HepG2 (cell line): ENCODE data around the gene PRMT7. TPM values are rescaled to one million over a fixed set of nuclear protein-coding genes. Genes with fewer than 3 reads are reported as not detected.

Experiments used
- AGO1 ChIP-seq: fragments of 200-400 bp; formaldehyde crosslinking; IDR thresholded peaks from 2 replicates; pipeline ENCODE4 v1.6.1; 2017; ENCODE audit warnings: mild to moderate bottlenecking, low read depth, low read length, moderate library complexity; ENCODE audit not compliant: poor library complexity, severe bottlenecking
- ATF1 ChIP-seq: IDR thresholded peaks from 2 replicates; pipeline ENCODE4 v1.6.1; 2016; ENCODE audit warnings: mild to moderate bottlenecking, control low read depth
- FOXP1 ChIP-seq, 2 experiments: fragments of 450-650 bp in 1 of 2; IDR thresholded peaks; 2 replicates each; pipeline ENCODE4 v1.6.1; 2017 to 2018; ENCODE audit warnings: antibody characterized with exemption in 1 of 2
- JDP2 ChIP-seq: sonication (generic); formaldehyde crosslinking; IDR thresholded peaks from 2 replicates; pipeline ENCODE4 v1.8.1; 2022; ENCODE audit warnings: missing genetic modification reagents, borderline replicate concordance
- KLF9 ChIP-seq: IDR thresholded peaks from 2 replicates; pipeline ENCODE4 v1.6.1; 2016; ENCODE audit warnings: low read depth
- MATR3 ChIP-seq: sonication (generic); formaldehyde crosslinking; IDR thresholded peaks from 2 replicates; pipeline ENCODE4 v1.4.0; 2020; ENCODE audit warnings: missing genetic modification reagents
- NFYC ChIP-seq: IDR thresholded peaks from 2 replicates; pipeline ENCODE4 v1.6.1; 2016; ENCODE audit warnings: missing genetic modification reagents, missing compliant biosample characterization
- PAF1 ChIP-seq: IDR thresholded peaks from 2 replicates; pipeline ENCODE4 v1.6.1; 2016; ENCODE audit warnings: missing genetic modification reagents, missing compliant biosample characterization
- RBM22 ChIP-seq: fragments of 200-400 bp; formaldehyde crosslinking; optimal IDR thresholded peaks from 2 replicates; pipeline ENCODE3; 2017; ENCODE audit warnings: mild to moderate bottlenecking, low read length, moderate library complexity
- ZFP41 ChIP-seq: sonication (generic); formaldehyde crosslinking; IDR thresholded peaks from 2 replicates; pipeline ENCODE4 v1.4.0; 2020; ENCODE audit warnings: mild to moderate bottlenecking, missing genetic modification reagents, borderline replicate concordance
- ZNF121 ChIP-seq: sonication (generic); formaldehyde crosslinking; IDR thresholded peaks from 2 replicates; pipeline ENCODE4 v1.5.0; 2020; ENCODE audit warnings: mild to moderate bottlenecking, missing genetic modification reagents
- ZNF20 ChIP-seq: sonication (generic); formaldehyde crosslinking; IDR thresholded peaks from 2 replicates; pipeline ENCODE4 v1.4.0; 2020; ENCODE audit warnings: mild to moderate bottlenecking, moderate library complexity, missing genetic modification reagents
- ZNF446 ChIP-seq: sonication (generic); formaldehyde crosslinking; IDR thresholded peaks from 2 replicates; pipeline ENCODE4 v1.5.0; 2020; ENCODE audit warnings: mild to moderate bottlenecking, missing genetic modification reagents
- ZNF546 ChIP-seq: sonication (generic); formaldehyde crosslinking; conservative IDR thresholded peaks from 2 replicates; pipeline ENCODE4 v1.8.1; 2023; ENCODE audit warnings: mild to moderate bottlenecking, missing genetic modification reagents
- ZNF556 ChIP-seq: sonication (generic); formaldehyde crosslinking; IDR thresholded peaks from 2 replicates; pipeline ENCODE4 v1.4.0; 2020; ENCODE audit warnings: mild to moderate bottlenecking, missing genetic modification reagents, borderline replicate concordance
- ZNF878 ChIP-seq: sonication (generic); formaldehyde crosslinking; IDR thresholded peaks from 2 replicates; pipeline ENCODE4 v1.8.1; 2023; ENCODE audit warnings: mild to moderate bottlenecking, missing genetic modification reagents, moderate library complexity
- polyA plus RNA-seq, 8 experiments: library from polyadenylated mRNA; depleted of rRNA in 3 of 8; stranded (reverse) in 7 of 8; unstranded in 1 of 8; fragments of >200 nt; fragmentation: Illumina TruSeq in 4 of 8; extraction: Trizol in 4 of 8; gene quantifications; 2 replicates each; pipeline versions ENCODE4 v1.2.1 to v1.2.3, GENCODE V29; 2011 to 2016; ENCODE audit warnings: low read depth in 4 of 8, missing spikeins in 1 of 8, mixed read lengths in 1 of 8; ENCODE audit not compliant: insufficient read depth in 1 of 8
- total RNA-seq, 5 experiments: library from RNA; depleted of rRNA; stranded (reverse); fragments of >200 nt; fragmentation: Illumina TruSeq; extraction: Trizol; gene quantifications; 2 replicates each; pipeline ENCODE4 v1.2.3, GENCODE V29; 2016; ENCODE audit warnings: low read depth in 1 of 5
- TF ChIP-seq, protein P1 (sequence below): sonication (generic); formaldehyde crosslinking; IDR thresholded peaks from 2 replicates; pipeline ENCODE4 v1.8.0; 2022; ENCODE audit warnings: mild to moderate bottlenecking, missing genetic modification reagents, borderline replicate concordance
- TF ChIP-seq, protein P2 (sequence below), 2 experiments: fragments of 450-650 bp in 1 of 2; sonication (generic) in 1 of 2; formaldehyde crosslinking in 1 of 2; IDR thresholded peaks; 2 replicates each; pipeline versions ENCODE4 v1.6.1 to v1.8.0; 2016 to 2022; ENCODE audit warnings: antibody characterized with exemption in 1 of 2, mild to moderate bottlenecking in 1 of 2, missing genetic modification reagents in 1 of 2
- TF ChIP-seq, protein P3 (sequence below): sonication (generic); formaldehyde crosslinking; IDR thresholded peaks from 2 replicates; pipeline ENCODE4 v1.8.1; 2023; ENCODE audit warnings: mild to moderate bottlenecking, missing genetic modification reagents

The PRMT7 gene
- total and polyA plus RNA-seq, 2 of the 13 experiments (the other 11 are each of a cell fraction or from before 2014, with no cell fraction given) = 47.5 to 55.0 TPM

DNA sequence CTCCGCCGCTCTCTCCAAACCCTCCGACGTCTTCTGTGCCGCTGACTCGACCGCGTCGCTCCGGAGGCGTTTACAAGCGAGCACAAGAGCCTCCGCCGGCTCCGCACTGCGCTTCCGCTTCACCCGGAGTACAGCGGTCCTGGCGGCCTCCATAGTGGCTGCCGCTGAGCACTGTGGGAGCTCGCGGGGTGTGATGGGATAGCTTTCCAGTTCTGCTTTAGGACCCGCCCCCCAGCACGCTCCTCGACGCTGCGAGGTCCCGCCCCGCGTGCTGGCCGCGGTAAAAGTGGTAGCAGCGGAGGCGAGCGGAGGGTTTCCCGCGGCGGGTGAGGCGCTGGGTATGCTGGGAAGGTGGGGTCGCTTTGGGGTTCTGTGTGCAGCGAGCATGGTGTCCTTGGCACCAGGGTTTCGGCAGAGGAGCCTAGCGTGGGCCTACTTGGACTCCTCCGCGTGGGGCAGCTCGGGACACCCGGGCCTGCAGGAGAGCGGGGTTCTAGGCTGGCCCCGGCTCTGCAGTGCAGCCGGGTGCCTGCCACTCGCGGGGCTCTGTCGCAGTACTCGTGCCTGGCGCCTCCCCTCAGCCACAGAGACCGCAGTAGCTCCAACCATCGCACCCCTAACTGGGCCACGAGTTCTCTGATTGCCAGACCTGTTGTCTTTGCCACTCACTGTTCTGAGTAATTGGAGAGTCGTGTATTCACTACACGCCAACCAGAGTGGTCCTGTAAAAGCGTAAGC lies at the start of gene PRMT7, which contains the start of gene SLC7A6OS (continued):
- no peak for TF ChIP-seq MATR3
- TF ChIP-seq ZNF878 (CRISPR knock-in tag) = peak; percentile 99
- TF ChIP-seq ZNF546 (CRISPR knock-in tag) = peak; percentile 100
- peak; percentile 80 for TF ChIP-seq ZNF121
- TF ChIP-seq, protein P1, sequence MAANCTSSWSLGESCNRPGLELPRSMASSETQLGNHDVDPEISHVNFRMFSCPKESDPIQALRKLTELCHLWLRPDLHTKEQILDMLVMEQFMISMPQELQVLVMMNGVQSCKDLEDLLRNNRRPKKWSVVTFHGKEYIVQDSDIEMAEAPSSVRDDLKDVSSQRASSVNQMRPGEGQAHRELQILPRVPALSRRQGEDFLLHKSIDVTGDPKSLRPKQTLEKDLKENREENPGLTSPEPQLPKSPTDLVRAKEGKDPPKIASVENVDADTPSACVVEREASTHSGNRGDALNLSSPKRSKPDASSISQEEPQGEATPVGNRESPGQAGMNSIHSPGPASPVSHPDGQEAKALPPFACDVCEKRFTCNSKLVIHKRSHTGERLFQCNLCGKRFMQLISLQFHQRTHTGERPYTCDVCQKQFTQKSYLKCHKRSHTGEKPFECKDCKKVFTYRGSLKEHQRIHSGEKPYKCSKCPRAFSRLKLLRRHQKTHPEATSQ (CRISPR knock-in tag) = peak; percentile 99
- TF ChIP-seq FOXP1 (IDR thresholded peaks at IDR 0.05) = no peak
- TF ChIP-seq FOXP1 (CRISPR knock-in tag; IDR thresholded peaks at IDR 0.05) = peak; percentile 41; the same call in 1 of the 2 replicates
- peak; percentile 99 for TF ChIP-seq ZNF446
- peak; percentile 99 for TF ChIP-seq KLF9 (CRISPR knock-in tag)
- TF ChIP-seq ZNF20 (CRISPR knock-in tag) = peak; percentile 85; the same call in 1 of the 2 replicates
- TF ChIP-seq RBM22 = peak; percentile 77
- TF ChIP-seq ZFP41 (CRISPR knock-in tag) = peak; percentile 100
- TF ChIP-seq, protein P2, sequence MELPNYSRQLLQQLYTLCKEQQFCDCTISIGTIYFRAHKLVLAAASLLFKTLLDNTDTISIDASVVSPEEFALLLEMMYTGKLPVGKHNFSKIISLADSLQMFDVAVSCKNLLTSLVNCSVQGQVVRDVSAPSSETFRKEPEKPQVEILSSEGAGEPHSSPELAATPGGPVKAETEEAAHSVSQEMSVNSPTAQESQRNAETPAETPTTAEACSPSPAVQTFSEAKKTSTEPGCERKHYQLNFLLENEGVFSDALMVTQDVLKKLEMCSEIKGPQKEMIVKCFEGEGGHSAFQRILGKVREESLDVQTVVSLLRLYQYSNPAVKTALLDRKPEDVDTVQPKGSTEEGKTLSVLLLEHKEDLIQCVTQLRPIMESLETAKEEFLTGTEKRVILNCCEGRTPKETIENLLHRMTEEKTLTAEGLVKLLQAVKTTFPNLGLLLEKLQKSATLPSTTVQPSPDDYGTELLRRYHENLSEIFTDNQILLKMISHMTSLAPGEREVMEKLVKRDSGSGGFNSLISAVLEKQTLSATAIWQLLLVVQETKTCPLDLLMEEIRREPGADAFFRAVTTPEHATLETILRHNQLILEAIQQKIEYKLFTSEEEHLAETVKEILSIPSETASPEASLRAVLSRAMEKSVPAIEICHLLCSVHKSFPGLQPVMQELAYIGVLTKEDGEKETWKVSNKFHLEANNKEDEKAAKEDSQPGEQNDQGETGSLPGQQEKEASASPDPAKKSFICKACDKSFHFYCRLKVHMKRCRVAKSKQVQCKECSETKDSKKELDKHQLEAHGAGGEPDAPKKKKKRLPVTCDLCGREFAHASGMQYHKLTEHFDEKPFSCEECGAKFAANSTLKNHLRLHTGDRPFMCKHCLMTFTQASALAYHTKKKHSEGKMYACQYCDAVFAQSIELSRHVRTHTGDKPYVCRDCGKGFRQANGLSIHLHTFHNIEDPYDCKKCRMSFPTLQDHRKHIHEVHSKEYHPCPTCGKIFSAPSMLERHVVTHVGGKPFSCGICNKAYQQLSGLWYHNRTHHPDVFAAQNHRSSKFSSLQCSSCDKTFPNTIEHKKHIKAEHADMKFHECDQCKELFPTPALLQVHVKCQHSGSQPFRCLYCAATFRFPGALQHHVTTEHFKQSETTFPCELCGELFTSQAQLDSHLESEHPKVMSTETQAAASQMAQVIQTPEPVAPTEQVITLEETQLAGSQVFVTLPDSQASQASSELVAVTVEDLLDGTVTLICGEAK (IDR thresholded peaks at IDR 0.05) = no peak
- TF ChIP-seq, protein P2 (CRISPR knock-in tag; IDR thresholded peaks at IDR 0.05) = peak; percentile 97
- peak; percentile 70 for TF ChIP-seq NFYC (CRISPR knock-in tag)
- TF ChIP-seq PAF1 (CRISPR knock-in tag) = no peak
- TF ChIP-seq ATF1 (CRISPR knock-in tag) = no peak
- TF ChIP-seq JDP2 (CRISPR knock-in tag) = peak; percentile 98
- TF ChIP-seq, protein P3, sequence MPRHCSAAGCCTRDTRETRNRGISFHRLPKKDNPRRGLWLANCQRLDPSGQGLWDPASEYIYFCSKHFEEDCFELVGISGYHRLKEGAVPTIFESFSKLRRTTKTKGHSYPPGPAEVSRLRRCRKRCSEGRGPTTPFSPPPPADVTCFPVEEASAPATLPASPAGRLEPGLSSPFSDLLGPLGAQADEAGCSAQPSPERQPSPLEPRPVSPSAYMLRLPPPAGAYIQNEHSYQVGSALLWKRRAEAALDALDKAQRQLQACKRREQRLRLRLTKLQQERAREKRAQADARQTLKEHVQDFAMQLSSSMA (CRISPR knock-in tag) = peak; percentile 97
- peak; percentile 87 for TF ChIP-seq AGO1
- peak; percentile 45; the same call in 1 of the 2 replicates for TF ChIP-seq ZNF556 (CRISPR knock-in tag)
